MM.1S (cell line): ENCODE data around the gene PUSL1.

ENCODE experiments used
- CTCF ChIP-seq: fragments of 300-600 bp; sonication (generic); IDR thresholded peaks from 2 replicates; pipeline ENCODE4 v1.5.1; 2016; ENCODE audit warnings: antibody characterized with exemption, low read length, mixed read lengths
- EZH2phosphoT487 ChIP-seq: fragments of 300-600 bp; sonication (generic); IDR thresholded peaks from 2 replicates; pipeline ENCODE4 v1.6.1; 2018; ENCODE audit warnings: antibody characterized with exemption, low read length

- TF ChIP-seq CTCF (no peak), EZH2phosphoT487 (no peak)
Measured at GRCh38 chr1:1295154-1295923, 13.1 kb upstream of the PUSL1 start.
